DND-41 (cell line): ENCODE results near the gene IRX2.

Experiments
- EZH2 ChIP-seq: IDR thresholded peaks from 3 replicates; pipeline ENCODE4 v1.6.1; 2012; ENCODE audit warnings: borderline replicate concordance, low read depth, mild to moderate bottlenecking, moderate library complexity, low read length, inconsistent platforms; ENCODE audit not compliant: severe bottlenecking
- TF ChIP-seq, protein P1 (sequence below): IDR thresholded peaks from 2 replicates; pipeline ENCODE4 v1.5.1; 2012; ENCODE audit warnings: borderline replicate concordance, low read length, moderate library complexity, mild to moderate bottlenecking; ENCODE audit not compliant: poor library complexity, severe bottlenecking; ENCODE audit errors: extremely low read depth

DNA sequence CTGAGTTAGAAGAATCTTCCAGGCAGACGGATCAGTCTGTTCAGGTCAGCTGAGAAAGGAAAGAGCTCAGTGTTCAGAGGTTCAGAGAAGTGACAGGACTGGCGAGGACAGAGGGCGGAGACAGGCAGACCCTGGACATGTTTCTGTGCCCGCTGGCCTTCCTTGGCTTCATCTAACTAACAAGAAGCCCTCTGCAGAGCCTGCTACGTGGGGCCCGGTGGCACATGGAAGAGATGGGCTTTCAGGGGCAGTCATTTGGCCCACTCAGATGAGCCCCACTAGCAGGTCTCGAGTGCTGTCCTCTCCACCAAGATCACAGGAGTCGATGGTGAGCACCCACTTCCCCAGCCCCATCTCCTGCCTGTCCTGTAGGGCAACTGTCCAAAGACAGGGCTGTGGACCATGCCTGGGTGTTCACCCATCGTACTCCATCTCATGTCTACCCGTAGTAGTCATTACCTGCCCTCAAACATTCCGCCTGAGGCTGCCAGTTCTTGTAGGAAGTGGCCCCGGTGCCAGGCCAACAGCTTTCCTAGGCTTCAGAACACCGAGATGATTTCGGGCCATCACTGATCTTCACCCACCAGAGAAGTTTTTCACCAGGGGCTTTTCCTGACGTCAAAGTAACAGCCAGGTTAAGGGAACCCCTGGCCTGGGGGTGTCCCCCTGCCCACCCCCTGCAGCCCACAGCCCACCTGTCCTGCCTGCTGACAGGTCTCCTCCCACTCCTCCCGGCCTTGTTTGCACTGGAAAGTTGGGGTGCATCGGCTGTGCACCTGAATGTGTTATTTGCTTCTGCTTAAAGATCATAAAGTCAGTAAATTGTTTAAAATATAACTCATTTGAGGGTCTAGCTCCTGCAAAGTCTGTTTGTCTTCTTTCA, 14.0 kb downstream of the IRX2 start:
- TF ChIP-seq, protein P1, sequence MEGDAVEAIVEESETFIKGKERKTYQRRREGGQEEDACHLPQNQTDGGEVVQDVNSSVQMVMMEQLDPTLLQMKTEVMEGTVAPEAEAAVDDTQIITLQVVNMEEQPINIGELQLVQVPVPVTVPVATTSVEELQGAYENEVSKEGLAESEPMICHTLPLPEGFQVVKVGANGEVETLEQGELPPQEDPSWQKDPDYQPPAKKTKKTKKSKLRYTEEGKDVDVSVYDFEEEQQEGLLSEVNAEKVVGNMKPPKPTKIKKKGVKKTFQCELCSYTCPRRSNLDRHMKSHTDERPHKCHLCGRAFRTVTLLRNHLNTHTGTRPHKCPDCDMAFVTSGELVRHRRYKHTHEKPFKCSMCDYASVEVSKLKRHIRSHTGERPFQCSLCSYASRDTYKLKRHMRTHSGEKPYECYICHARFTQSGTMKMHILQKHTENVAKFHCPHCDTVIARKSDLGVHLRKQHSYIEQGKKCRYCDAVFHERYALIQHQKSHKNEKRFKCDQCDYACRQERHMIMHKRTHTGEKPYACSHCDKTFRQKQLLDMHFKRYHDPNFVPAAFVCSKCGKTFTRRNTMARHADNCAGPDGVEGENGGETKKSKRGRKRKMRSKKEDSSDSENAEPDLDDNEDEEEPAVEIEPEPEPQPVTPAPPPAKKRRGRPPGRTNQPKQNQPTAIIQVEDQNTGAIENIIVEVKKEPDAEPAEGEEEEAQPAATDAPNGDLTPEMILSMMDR: no peak
- TF ChIP-seq EZH2: no peak
